ENCODE results near the gene UBE2E3. TPM values are rescaled to one million over a fixed set of nuclear protein-coding genes. Genes with fewer than 3 reads are reported as not detected.

UBE2E3 gene
- total RNA-seq, 1 experiment from 2014 or later, result 208 TPM

- H3K36me3 ChIP-seq, result peaks cover 71% of the 10 kb centered on the region
- H3K27ac ChIP-seq, result no peak overlapping the region
- DNase-seq (ENCODE audit: low read depth in 1 of 2, low spot score in 2 of 2), result no peak
- H3K27me3 ChIP-seq (replicated peaks), result no peaks in the 10 kb centered on the region
- H3K9me3 ChIP-seq (replicated peaks), result no peaks in the 10 kb centered on the region
- H3K4me1 ChIP-seq (replicated peaks), result peaks cover 24% of the 10 kb centered on the region
- H3K4me3 ChIP-seq, result no peak overlapping the region
These were observed 5.5 kb downstream of the UBE2E3 start for GRCh38 chr2:180985771-180986395.

- Histone ChIP-seq H3K4me3 (no peak overlapping the region), H3K36me3 (peaks cover 79% of the 10 kb centered on the region), H3K9me3 (replicated peaks) (no peaks in the 10 kb centered on the region), H3K27ac (no peak overlapping the region), H3K4me1 (replicated peaks) (peaks cover 31% of the 10 kb centered on the region), H3K27me3 (replicated peaks) (no peaks in the 10 kb centered on the region)
- DNase-seq (ENCODE audit: low read depth in 1 of 2, low spot score in 2 of 2), result no peak
These were observed 6.7 kb downstream of the UBE2E3 start for GRCh38 chr2:180987146-180987545.

DNA sequence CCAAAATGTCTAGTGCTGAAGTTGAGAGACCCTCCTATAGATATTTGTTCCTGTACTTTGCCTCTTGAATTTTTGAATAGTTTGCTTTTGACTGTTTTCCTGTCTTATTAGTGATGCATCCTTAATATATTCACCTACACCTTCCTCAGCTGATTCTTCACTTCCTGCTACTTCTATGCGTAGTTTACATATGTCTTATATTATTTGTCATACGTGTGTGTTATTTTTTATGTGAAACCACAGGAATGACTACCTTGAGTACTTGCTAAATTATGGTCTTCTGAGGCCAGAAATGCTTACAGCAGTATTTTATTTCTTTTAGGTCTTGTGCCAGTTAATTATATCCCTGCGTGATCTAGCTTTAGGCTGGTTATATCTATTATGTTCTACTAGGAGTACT, 9.9 kb downstream of the UBE2E3 start:
- no peaks in the 10 kb centered on the region for H3K27me3 ChIP-seq (replicated peaks)
- no peak for DNase-seq (ENCODE audit: low read depth in 1 of 2, low spot score in 2 of 2)
- no peak overlapping the region for H3K4me3 ChIP-seq
- H3K4me1 ChIP-seq (replicated peaks), result peaks cover 8% of the 10 kb centered on the region; the same call in 1 of the 2 replicates
- no peaks in the 10 kb centered on the region for H3K9me3 ChIP-seq (replicated peaks)
- H3K36me3 ChIP-seq, result peaks cover 76% of the 10 kb centered on the region
- H3K27ac ChIP-seq, result no peak overlapping the region

DNA sequence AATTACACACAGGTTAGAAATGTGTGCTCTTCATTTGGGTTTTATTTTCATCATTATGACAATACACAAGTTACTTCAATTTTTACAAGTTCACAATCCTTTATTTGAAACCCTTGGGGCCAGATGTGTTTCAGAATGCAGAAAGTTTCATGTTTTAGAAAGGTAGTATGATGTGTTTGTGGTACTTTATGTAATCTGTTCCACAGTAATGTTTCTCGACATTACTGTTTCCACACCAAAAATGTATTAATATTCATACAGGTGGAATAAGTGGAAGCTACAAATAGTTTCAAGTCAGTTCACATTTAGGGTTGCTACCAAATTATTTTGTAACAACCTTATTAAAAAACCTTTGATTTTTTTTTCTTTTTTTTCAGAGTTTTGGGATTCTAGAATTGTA, 10.4 kb downstream of the UBE2E3 start:
- no peaks in the 10 kb centered on the region for H3K9me3 ChIP-seq (replicated peaks)
- H3K4me3 ChIP-seq, result no peak overlapping the region
- H3K4me1 ChIP-seq (replicated peaks), result peaks cover 8% of the 10 kb centered on the region; the same call in 1 of the 2 replicates
- peaks cover 74% of the 10 kb centered on the region for H3K36me3 ChIP-seq
- no peak overlapping the region for H3K27ac ChIP-seq
- H3K27me3 ChIP-seq (replicated peaks), result no peaks in the 10 kb centered on the region
- no peak for DNase-seq (ENCODE audit: low read depth in 1 of 2, low spot score in 2 of 2)

DNA sequence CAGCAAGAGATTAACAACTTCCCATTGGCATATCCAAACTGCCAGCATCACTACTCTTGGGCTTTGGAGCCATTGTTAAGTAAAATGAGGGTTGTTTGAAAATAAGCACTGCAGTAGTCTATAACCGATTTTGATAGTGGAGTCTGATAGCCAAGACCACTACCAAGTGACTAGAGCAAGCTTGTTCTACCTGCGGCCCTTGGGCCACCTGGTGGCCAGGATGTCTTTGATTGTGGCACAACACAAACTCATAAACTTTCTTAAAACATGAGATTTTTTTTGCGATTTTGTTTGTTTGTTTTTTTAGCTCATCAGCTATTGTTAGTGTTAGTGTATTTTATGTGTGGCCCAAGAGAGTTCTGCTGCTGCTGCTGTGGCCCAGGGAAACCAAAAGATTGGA, 11.0 kb downstream of the UBE2E3 start:
- peaks cover 8% of the 10 kb centered on the region; the same call in 1 of the 2 replicates for H3K4me1 ChIP-seq (replicated peaks)
- peaks cover 68% of the 10 kb centered on the region for H3K36me3 ChIP-seq
- no peak overlapping the region for H3K27ac ChIP-seq
- DNase-seq (ENCODE audit: low read depth in 1 of 2, low spot score in 2 of 2), result no peak
- no peaks in the 10 kb centered on the region for H3K27me3 ChIP-seq (replicated peaks)
- H3K4me3 ChIP-seq, result no peak overlapping the region
- no peaks in the 10 kb centered on the region for H3K9me3 ChIP-seq (replicated peaks)

DNA sequence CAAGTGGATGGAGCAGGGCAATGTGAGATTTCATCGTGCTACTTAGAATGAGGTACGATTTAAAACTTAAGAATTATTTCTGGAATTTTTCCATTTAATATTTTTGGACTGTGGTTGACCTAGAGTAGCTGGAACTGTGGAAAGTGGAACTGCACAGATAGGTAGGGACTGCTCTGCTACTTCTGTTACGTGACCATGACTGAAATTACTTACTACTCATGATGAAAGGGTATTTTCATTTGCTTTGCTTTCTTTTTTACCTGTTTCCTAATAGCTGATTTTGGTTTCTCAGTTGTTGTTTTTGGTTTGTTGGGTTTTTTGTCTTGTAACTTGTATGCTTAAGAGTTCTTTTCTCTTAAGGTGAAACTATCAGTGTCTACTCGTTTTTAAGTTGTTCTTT, 11.4 kb downstream of the UBE2E3 start:
- no peaks in the 10 kb centered on the region for H3K27me3 ChIP-seq (replicated peaks)
- H3K36me3 ChIP-seq, result peaks cover 67% of the 10 kb centered on the region
- no peak overlapping the region for H3K4me3 ChIP-seq
- DNase-seq (ENCODE audit: low read depth in 1 of 2, low spot score in 2 of 2), result no peak
- peaks cover 8% of the 10 kb centered on the region; the same call in 1 of the 2 replicates for H3K4me1 ChIP-seq (replicated peaks)
- no peak overlapping the region for H3K27ac ChIP-seq
- no peaks in the 10 kb centered on the region for H3K9me3 ChIP-seq (replicated peaks)

GRCh38 chr2:180992994-180993393, 12.6 kb downstream of the UBE2E3 start:
- Histone ChIP-seq H3K27me3 (replicated peaks) (no peaks in the 10 kb centered on the region), H3K9me3 (replicated peaks) (no peaks in the 10 kb centered on the region), H3K4me3 (no peak overlapping the region), H3K27ac (no peak overlapping the region), H3K36me3 (peaks cover 63% of the 10 kb centered on the region), H3K4me1 (replicated peaks) (peaks cover 8% of the 10 kb centered on the region; the same call in 1 of the 2 replicates)
- no peak for DNase-seq (ENCODE audit: low read depth in 1 of 2, low spot score in 2 of 2)

GRCh38 chr2:180999274-180999964, 19.0 kb downstream of the UBE2E3 start:
- H3K4me3 ChIP-seq, result no peak overlapping the region
- H3K36me3 ChIP-seq, result peaks cover 32% of the 10 kb centered on the region
- H3K9me3 ChIP-seq (replicated peaks), result no peaks in the 10 kb centered on the region
- H3K4me1 ChIP-seq (replicated peaks), result no peaks in the 10 kb centered on the region
- H3K27ac ChIP-seq, result no peak overlapping the region
- no peak for DNase-seq (ENCODE audit: low read depth in 1 of 2, low spot score in 2 of 2)
- H3K27me3 ChIP-seq (replicated peaks), result no peaks in the 10 kb centered on the region

GRCh38 chr2:181004647-181005325, 24.4 kb downstream of the UBE2E3 start:
- no peak overlapping the region for H3K4me3 ChIP-seq
- no peak for DNase-seq (ENCODE audit: low read depth in 1 of 2, low spot score in 2 of 2)
- 0 out of 2 replicates have a peak, but pooled peaks cover 4% of the 10 kb centered on the region for H3K4me1 ChIP-seq (replicated peaks)
- H3K27me3 ChIP-seq (replicated peaks), result no peaks in the 10 kb centered on the region
- no peak overlapping the region for H3K27ac ChIP-seq
- H3K36me3 ChIP-seq, result peaks cover 15% of the 10 kb centered on the region; the same call in 1 of the 2 replicates
- no peaks in the 10 kb centered on the region for H3K9me3 ChIP-seq (replicated peaks)

GRCh38 chr2:181005326-181005655, 24.9 kb downstream of the UBE2E3 start:
- Histone ChIP-seq H3K9me3 (replicated peaks) (no peaks in the 10 kb centered on the region), H3K36me3 (peaks cover 15% of the 10 kb centered on the region; the same call in 1 of the 2 replicates), H3K4me3 (no peak overlapping the region), H3K27me3 (replicated peaks) (no peaks in the 10 kb centered on the region), H3K4me1 (replicated peaks) (0 out of 2 replicates have a peak, but pooled peaks cover 4% of the 10 kb centered on the region), H3K27ac (no peak overlapping the region)
- no peak for DNase-seq (ENCODE audit: low read depth in 1 of 2, low spot score in 2 of 2)

DNA sequence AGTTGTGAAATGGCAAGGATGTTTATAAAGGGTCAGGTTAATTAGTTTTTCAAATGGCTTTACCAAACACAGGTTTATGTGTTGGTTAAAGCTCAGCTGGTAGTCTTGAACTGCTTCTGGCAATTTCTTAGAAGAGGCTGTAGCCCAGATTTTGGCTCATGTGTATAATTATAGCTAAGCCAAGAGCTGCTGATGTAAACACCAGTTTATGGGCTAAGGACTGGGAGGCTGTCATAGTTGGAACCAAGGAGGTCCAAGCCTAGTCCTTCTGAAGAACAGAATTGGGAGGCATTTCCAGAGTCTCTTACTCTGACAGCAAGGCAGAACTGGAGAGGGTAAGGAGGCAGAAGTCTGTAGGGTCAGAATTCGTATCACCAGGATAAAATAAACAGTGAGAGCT, 25.4 kb downstream of the UBE2E3 start:
- no peak for DNase-seq (ENCODE audit: low read depth in 1 of 2, low spot score in 2 of 2)
- Histone ChIP-seq H3K4me3 (no peak overlapping the region), H3K27me3 (replicated peaks) (no peaks in the 10 kb centered on the region), H3K4me1 (replicated peaks) (0 out of 2 replicates have a peak, but pooled peaks cover 4% of the 10 kb centered on the region), H3K27ac (no peak overlapping the region), H3K9me3 (replicated peaks) (no peaks in the 10 kb centered on the region), H3K36me3 (peaks cover 15% of the 10 kb centered on the region; the same call in 1 of the 2 replicates)

GRCh38 chr2:181007086-181007837, 26.9 kb downstream of the UBE2E3 start:
- no peak overlapping the region for H3K27ac ChIP-seq
- 0 out of 2 replicates have a peak, but pooled peaks cover 4% of the 10 kb centered on the region for H3K4me1 ChIP-seq (replicated peaks)
- peaks cover 10% of the 10 kb centered on the region; the same call in 1 of the 2 replicates for H3K36me3 ChIP-seq
- no peaks in the 10 kb centered on the region for H3K27me3 ChIP-seq (replicated peaks)
- H3K4me3 ChIP-seq, result no peak overlapping the region
- DNase-seq (ENCODE audit: low read depth in 1 of 2, low spot score in 2 of 2), result no peak
- H3K9me3 ChIP-seq (replicated peaks), result no peaks in the 10 kb centered on the region

DNA sequence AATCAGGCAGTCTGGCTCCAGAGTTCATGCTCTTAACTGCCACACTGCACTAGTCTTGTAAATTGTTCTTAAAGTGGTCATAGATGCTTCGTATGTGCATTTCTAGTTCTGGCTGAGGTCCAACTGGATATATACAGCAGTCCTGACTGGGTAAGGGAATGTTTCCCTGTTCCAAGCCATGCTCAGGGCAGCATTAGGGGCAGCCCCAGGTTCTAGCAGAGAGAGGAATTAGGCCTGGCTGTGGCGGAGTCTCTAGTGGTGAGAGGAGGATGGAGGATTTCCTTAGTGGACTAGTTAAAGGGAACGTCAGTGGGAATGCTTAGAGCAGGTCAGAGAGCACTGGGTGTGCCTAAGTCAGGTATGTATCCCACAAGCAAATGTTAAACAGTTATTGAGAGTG, 28.0 kb downstream of the UBE2E3 start:
- Histone ChIP-seq H3K36me3 (peaks cover 5% of the 10 kb centered on the region; the same call in 1 of the 2 replicates), H3K27ac (no peak overlapping the region), H3K27me3 (replicated peaks) (no peaks in the 10 kb centered on the region), H3K4me1 (replicated peaks) (0 out of 2 replicates have a peak, but pooled peaks cover 4% of the 10 kb centered on the region), H3K4me3 (no peak overlapping the region), H3K9me3 (replicated peaks) (no peaks in the 10 kb centered on the region)
- DNase-seq (ENCODE audit: low read depth in 1 of 2, low spot score in 2 of 2), result no peak
